CD4-positive, alpha-beta T cell treated with Interleukin-17A for 1 hour (primary cell): Measurements from ENCODE around the gene SHC1.
"Not testable (repeated sequence)": the region's sequence is repeated elsewhere in the genome, so short reads cannot be mapped to it uniquely, and the experiment has no call there.

Experiments used
- DNase-seq: peaks from one replicate; pipeline ENCODE4 v3.0.0-alpha.2; 2020

SHC1 gene

GRCh38 chr1:154993572-154994268 is 23.2 kb upstream of the SHC1 start, which contains the start of gene LENEP:
TSS of gene LENEP (plus strand) at chr1:154993586. CDS start at chr1:154993608, 22 bp downstream.
- no peak for DNase-seq

DNA sequence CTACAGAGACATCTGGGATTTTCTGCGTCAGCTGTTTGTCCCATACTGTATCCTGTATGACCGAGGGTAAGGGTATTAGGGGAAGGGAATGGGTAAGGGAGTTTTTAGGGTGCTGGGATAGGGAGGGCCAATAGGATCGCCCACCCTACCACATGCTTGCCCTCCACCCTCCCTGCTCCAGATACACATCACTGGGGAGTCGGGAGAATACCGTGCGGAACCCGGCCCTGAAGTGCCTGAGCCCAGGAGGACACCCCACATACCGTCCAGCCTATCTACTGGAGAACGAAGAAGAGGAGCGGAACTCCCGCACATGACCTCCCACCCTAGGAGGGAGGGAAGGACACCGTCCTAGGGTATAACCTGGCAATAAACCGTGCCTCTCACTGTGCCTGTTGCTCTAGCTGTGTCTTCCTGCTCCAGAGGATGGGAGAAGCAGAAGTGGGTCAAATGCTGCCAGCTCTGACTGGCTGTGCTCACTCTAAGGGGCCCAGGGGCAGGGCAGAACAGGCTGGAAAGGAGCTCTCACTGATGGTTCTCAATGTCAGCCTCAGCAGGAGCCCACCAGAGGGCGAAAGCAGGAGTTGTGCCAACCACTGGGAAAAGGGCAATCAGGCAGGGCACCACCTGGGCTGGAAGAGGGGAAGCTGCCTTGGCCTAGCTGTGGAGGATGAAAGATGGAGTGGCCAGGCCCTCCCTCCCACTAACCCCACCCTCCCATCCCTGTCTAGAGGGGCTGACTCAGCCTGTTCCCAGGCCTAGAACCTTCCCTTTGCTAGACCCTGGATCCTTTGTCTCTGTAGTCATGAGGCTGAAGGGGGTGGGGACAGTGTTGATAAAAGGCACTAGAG is 22.4 kb upstream of the SHC1 start:
- DNase-seq = no peak

DNA sequence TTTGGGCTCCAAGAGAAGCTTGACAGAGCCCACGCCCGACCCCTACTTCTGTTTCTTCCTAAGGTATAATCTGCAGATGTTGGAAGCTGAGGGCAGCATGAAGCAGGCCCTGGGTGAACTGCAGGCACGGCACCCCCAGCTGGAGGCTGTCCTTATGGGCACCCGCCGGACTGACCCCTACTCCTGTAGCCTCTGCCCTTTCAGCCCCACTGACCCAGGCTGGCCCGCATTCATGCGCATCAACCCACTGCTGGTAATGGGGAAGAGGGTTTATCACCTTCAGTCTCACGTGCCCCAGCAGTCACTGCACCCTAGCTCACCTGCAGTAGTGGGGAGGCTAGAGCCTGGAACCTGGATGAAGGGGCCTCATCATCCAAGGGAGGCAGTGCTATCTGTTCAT is 19.7 kb upstream of the SHC1 start:
- DNase-seq = no peak

DNA sequence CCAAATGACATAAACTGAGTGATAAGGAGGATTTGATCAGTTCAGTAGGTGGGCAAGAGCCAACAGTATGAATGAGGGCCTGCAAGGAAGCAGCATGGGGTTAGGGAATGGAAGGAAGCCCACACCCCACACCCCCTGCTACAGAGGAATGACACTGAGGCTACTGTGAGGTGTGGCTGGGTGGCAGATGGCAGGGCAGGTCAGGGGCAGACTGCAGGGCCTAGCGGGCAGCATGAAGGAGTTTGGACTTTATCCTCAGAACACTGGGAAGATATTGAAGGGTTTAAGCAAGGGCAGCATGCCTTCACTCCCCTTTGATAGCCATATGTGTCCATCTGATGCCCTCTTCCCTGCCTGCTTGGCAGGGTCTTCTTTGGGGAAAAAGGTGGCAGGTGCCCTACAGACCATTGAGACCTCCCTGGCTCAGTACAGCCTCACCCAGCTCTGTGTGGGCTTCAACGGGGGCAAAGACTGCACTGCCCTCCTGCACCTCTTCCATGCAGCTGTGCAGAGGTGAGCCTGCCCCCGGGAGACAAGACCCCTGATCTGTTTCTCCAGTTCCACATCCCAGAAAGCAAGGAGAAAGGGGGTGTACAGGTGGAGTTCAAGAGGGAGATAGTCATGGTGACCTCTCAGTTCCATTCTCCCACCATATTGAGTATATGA is 18.8 kb upstream of the SHC1 start:
- no peak for DNase-seq

DNA sequence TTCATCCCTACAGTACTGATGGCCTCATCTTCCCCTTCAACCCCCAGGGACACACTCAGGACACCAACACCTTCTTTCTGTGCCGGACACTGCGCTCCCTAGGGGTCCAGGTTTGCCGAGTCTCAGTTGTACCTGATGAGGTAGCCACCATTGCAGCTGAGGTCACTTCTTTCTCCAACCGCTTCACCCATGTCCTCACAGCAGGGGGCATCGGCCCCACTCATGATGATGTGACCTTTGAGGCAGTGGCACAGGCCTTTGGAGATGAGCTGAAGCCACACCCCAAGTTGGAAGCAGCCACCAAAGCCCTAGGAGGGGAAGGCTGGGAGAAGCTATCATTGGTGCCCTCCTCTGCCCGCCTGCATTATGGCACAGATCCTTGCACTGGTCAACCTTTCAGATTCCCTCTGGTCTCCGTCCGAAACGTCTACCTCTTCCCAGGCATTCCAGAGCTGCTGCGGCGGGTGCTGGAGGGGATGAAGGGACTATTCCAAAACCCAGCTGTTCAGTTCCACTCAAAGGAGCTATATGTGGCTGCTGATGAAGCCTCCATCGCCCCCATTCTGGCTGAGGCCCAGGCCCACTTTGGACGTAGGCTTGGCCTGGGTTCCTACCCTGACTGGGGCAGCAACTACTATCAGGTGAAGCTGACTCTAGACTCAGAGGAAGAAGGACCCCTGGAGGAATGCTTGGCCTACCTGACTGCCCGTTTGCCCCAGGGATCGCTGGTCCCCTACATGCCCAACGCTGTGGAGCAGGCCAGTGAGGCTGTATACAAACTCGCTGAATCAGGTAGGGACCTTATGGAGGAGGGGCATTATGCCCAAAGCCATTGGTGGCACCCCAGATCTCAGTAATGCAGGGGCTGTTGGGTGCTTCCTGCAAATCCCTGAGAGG is 17.8 kb upstream of the SHC1 start:
- no peak for DNase-seq

DNA sequence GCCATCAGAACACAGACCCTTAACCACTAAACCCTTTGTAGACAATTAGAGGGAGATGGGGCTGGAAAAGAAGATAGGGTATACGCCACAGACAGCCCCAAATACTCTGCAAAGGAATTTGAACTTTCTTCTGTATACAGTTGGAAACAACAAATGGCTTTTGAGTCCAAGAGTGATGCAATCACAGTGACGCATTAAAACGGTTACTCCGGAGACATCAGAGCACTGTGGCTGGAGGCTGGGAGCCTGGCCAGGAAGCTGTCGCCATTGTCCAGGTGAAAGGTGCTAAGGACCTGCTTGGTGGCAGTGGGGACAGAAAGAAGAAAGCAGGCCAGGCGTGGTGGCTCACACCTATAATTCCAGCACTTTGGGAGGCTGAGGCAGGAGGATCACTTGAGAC is 16.8 kb upstream of the SHC1 start:
- DNase-seq = no peak

- DNase-seq = not testable (repeated sequence)
Measured at GRCh38 chr1:154986736-154987135, 16.2 kb upstream of the SHC1 start.

DNA sequence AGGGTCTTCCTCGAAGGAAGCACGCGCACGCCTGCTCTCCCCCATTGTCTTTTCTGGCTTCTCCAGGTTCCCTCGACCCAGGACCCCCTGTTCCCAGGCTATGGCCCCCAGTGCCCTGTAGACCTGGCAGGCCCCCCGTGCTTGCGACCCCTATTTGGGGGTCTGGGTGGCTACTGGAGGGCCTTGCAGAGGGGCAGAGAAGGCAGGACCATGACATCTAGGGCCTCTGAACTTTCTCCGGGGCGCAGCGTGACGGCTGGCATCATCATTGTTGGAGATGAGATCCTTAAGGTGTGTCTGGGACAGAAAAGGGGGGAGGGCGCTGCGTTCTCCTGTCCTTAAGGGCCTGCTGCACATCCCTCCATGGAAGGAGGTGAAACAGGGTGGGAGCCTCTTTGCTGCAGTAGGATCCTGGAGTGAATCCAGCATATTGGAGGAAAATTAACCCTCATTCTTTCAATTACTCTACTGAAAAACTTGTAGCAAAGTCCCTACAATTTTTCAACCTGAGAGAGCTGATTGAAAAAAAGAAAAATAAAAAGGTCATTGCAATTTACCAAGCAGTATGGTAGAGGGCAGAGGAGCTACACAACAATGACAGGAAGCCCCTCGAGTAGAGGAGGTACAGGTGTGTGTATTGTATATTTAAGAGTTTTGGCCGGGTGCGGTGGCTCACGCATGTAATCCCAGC is 13.4 kb upstream of the SHC1 start:
- no peak for DNase-seq

- peak; percentile 99 for DNase-seq
Measured at GRCh38 chr1:154982897-154983648, 12.5 kb upstream of the SHC1 start, which contains the start of gene FLAD1. TSS of gene FLAD1 (plus strand) at chr1:154983344. CDS start at chr1:154983695, 351 bp downstream.

DNA sequence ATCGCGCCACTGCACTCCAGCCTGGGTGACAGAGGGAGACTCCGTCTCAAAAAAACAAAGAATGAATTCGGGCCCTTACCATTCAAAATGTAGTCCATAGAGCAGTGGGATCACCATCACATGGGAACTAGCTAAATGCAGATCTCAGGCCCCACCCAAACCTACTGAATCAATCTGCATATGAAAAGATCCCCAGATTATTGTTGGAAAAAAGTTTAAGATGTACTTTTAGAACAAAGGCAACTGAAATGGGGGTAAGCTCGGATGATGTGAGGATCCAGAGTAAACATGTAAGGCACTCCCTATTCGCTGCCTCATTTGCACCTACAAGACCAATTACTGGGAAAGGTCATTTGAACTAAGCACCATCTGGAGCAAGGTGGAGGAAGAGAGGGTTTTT is 11.8 kb upstream of the SHC1 start:
- no peak for DNase-seq

DNA sequence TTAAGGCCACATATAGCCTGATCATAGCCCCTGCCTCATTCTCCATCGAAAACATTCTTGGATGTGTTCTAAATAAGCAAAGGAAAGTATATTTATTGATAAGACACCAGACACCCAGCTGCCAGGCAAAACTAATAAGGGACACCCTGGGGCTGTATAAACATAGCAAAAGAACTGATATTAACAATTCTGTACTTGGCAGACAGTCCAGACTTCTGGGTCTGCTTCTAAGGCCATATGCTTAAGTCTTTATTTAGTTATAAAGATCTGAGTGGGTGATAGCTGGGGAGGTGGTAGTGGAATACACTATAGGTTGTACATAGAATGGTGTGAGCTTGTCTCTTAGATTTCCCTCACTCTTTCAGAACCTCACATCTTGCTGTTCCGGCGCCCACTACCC is 7.8 kb upstream of the SHC1 start:
- DNase-seq = no peak

- not testable (repeated sequence) for DNase-seq
Measured at GRCh38 chr1:154977762-154978161, 7.2 kb upstream of the SHC1 start.

DNA sequence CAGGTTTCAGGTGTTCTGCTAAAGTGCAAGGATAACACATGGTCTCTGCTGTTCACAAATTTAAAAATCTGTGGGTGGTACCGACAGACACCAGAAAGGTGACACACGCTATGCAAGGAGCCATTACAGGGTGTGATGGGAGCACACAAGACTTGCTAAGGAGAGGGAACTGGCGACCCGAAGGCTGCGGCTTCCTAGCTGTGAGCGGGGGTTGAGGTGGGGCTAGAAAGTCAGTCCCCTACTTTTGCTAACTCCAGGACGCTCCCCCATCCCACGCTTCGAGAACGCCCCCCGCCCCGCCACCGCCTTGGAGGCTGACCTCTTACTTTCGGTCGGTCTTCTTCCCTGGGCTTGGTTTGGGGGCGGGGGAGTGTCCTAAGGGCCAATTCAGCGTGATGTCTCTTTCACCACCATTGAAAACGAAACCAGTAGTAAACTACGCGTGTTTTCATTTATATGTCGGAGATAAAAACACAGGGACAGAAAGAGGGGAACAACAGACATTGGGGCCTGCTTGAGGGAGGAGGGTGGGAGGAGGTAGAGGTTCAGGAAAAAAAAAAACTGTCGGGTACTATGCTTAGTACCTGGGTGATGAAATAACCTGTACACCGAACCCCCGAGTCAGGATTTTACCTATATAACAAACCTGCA is 5.0 kb upstream of the SHC1 start:
- peak; percentile 65 for DNase-seq

DNA sequence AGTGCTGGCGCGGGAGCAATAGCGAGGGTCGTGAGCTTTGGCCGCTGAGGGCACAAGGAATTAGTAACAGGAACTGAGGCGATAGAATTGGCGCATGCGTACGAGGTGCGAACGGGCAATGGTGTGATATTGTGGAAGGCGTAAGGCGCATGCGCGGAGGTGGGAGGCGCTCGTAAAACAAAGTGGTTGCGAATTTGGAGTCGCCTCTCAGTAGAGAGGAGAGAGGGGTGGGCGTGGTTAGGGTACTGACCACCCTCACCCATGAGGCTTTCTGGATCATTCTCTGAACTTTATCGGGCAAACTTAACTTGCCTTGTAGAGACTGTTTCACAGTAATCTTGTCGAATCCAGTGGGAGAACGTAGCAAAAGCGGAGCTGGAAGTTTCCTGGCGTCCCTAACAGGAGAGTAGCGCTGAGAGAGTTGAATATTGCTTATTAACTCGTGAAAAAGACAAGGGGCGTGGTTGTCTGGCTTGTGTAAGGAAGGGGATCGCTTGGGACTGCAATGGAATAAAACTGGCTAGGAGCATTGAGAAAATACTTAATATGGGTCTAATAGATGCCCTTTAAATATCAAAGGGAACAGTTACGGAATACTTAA is 4.4 kb upstream of the SHC1 start:
- peak; percentile 96 for DNase-seq

GRCh38 chr1:154974102-154974807 is 3.7 kb upstream of the SHC1 start, which contains the start of gene CKS1B:
TSS of gene CKS1B (plus strand) at chr1:154974681. CDS start at chr1:154974746, 65 bp downstream.
- DNase-seq = peak; percentile 100

GRCh38 chr1:154973344-154974101 is 3.0 kb upstream of the SHC1 start:
- DNase-seq = peak; percentile 96

DNA sequence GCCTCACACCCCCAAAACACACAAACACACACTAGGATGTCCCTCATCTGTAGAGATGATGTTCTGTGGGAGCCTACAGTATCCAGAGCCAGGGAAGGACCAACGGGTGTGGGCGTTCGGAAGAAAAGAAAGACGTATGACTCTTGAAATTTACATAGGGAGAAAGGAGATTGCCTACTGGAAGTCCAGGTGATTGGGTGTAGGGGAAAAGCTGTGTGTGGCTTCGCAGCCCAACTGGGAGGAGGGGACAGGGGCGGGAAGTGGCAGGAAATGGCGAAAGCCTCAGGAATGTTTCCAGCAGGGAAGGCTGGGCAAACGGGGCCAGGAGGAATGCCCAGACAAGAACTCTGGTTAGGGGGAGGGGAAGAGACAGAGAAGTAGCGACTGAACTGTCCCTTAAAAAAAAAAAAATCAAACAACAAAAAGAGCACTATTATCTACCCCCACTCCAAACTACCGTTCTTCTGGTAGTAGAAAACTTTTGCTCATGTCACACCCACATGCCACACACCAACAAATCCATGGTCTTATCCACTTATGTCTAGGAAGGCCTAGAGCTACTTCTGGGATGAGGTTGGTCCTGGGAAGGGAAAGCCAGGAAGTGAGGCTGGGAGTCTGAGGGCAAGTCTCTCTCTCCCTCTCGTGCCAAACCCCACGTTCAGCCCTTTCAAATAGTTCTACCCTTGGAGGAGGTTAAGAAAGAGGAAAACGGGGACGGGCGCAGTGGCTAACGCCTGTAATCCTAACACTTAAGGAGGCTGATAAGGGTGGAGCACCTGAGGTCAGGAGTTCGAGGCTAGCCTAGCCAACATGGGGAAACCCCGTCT is 2.2 kb upstream of the SHC1 start:
- DNase-seq = no peak

DNA sequence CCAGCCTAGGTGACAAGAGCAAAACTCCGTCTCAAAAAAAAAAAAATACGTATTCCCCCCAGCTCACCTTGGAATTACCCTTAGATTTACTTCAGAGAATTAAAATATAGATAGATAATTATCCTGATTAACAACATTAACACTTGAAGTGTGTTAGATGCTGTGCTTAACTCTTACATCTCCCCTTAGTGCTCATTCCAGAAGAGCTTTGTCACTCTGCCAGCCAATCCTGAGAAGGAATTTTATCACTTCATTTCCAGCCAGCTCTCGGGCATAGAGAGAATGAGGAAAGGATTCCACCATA is 1.6 kb upstream of the SHC1 start:
- no peak for DNase-seq
